GM21723 (cell line): ENCODE measurements around the gene MAMSTR.

Experiments
- ATAC-seq: cut with Tn5 transposase; IDR thresholded peaks from one replicate; pipeline ENCODE4 v1.9.1; 2021; ENCODE audit warnings: mild to moderate bottlenecking, moderate library complexity; ENCODE audit not compliant: unreplicated experiment

Gene MAMSTR

GRCh38 chr19:48746738-48747575 is 27.4 kb upstream of the MAMSTR start, which contains the start of gene IZUMO1:
IZUMO1 (minus strand) TSS chr19:48746909; CDS start chr19:48745859, 1,050 bp downstream.
- ATAC-seq = no peak

- ATAC-seq = no peak
Measured at GRCh38 chr19:48746110-48746509, 26.6 kb upstream of the MAMSTR start.

- ATAC-seq = no peak
Measured at GRCh38 chr19:48745208-48745995, 25.9 kb upstream of the MAMSTR start.

- no peak for ATAC-seq
Measured at GRCh38 chr19:48742096-48742495, 22.6 kb upstream of the MAMSTR start.

- no peak for ATAC-seq
Measured at GRCh38 chr19:48741129-48741999, 21.8 kb upstream of the MAMSTR start.

GRCh38 chr19:48740164-48740972 is 20.8 kb upstream of the MAMSTR start, which contains the start of gene RASIP1:
RASIP1 (minus strand) TSS chr19:48740610; CDS start chr19:48740282, 328 bp downstream.
- no peak for ATAC-seq

DNA sequence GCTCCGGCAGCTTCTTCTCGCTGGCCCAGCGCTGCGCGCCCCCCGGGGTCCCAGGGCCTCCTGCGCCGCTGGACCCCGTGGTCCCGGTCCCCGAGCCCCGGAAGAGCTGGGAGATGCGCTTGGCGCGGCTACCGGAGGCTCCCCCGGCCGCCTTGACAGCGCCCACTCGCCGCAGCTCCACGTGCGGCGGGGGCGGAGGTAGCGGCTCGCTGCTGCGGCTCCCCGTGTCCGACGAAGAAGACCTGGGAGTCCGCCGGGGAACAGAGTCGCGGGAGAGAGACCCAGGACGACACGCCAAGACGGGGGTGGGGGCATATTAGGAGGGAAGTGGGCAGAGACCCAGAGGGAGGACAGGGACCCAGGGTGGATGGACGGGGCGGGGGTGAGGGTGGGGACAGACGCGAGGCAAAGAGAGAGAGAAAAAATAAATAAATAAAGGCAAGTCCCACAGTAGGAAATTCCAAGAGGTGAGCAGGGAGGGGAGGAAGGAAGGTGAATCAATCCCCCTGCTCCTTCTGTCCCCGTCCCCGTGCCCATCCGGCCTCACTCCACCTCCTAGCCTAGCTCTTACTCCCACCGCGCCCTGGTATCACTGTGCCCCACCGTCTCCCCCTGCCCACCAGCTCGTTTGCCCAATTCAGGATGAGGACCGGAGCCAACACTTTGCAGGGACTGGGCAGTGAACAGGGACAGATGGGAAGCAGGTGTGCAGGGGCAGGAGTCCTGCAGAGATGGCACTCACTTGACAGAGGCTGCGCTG is 20.1 kb upstream of the MAMSTR start:
- no peak for ATAC-seq

DNA sequence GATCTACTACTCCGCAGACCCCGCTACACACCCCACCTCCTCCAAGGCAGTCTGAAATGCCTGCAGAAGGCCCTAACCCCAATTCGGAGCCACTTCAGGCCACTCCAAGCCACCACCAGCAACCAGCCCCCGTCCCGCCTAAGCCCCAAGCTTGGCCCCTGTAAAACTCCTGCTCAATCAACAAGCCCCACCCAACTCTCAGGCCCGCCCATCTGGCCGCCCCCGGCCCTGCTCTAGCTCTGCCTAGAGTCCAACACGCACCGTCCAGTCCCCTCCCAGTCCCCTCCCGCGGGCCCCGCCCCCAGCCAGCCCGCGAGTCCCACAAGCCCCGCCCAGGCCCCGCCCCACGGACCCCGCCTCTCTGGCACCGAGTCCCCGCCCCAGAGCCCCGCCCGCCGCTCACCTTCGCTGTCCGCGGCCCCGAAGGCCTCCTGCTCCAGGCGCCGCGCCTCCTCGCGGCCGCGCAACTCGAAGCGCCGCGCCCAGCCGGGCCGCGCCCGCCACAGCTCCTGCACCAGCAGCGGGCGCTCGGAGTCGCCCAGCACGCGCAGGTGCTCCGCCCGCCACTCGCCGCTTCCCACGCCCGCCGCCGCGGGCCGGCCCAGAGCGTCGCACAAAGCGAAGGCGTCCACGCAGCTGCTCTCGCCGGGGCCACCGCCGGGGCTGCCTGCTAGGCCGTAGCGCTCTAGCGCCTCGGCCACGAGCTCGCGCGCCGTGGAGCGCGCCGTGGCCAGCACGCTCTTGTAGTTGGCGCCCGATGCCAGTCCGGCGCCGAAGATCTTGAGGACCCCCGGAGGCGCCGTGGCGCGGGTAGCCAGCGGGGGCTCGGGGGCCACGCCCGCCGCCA is 19.3 kb upstream of the MAMSTR start:
- peak; percentile 70 for ATAC-seq

DNA sequence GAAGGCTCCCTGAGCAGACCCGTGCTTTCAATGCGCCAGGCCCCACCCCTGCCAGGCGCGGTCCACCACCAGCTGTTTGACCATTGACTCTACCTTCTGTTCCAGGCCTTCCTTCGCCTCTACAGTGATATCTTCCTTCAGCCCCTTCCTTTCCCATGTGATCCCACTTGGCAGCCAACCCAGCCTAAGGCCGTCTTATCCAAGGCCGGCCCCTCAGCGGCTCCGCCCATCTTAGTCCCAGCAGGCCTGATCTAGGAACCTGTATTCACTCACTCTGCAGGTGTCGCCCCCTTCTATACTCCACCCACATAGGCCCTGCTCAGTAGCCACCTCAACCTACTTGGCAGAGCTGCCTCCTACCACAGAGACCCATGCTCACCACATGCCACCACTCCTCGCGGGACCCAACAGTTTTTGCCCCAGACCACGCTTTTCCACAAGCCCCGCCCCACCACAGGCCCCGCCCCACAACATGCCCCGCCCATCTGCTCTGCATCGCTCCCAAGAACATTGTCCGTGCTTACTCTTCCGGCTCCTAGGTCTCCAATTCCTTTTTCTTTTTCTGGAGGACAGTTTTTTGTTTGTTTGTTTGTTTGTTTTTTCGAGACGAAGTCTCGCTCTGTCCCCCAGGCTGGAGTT is 18.0 kb upstream of the MAMSTR start:
- ATAC-seq = no peak

- ATAC-seq = no peak
Measured at GRCh38 chr19:48735031-48735615, 15.6 kb upstream of the MAMSTR start.

DNA sequence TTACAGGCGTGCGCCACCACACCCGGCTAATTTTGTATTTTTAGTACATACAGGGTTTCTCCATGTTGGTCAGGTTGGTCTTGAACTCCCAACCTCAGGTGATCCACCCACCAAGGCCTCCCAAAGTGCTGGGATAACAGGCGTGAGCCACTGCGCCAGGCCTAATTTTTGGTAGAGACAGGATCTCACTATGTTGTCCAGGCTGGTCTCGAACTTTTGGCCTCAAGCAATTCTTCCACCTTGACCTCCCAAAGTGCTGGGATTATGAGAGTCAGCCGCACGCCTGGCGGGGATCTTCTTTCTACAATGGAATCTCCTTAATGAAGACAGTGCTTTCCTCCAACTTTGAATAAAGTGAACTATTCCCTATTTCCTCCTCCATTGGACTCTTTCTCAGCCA is 15.1 kb upstream of the MAMSTR start:
- ATAC-seq = no peak

GRCh38 chr19:48731452-48731851 is 11.9 kb upstream of the MAMSTR start:
- no peak for ATAC-seq

DNA sequence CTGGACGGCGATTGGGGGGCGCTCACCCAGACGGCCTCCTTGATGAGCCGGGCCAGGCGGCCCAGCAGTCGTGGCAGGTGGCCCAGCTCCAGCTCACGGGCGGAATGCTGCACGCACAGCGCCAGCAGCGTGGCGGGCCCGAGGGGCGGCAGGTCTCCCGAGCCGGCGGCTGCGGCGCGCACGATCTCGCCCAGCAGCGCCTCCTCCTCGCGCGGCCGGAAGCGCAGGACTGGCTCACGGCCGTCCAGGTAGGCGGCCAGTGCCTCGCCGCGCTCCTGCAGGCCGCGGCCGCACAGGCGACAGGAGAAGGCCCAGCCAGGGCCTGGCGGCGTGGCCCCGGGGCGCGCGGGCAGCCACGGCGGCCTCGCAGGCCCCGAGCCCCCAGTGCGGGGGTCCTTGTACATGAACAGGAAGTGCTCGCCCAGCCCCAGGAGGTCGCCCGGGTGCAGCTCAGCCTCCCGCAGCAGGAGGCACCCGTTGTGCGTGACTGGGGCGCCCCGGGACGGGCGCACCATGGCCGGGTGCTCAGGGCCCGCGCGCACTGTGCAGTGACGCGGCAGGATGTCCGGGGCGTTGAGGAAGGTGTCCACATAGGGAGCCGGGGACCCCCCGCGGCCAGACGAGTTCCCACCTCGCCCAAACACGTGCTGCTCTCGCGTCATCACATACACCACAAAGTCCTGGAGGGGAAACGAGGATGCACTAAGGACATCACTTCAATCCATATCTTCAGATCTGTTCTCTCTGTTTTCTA is 9.6 kb upstream of the MAMSTR start:
- no peak for ATAC-seq

GRCh38 chr19:48726556-48726955 is 7.0 kb upstream of the MAMSTR start:
- ATAC-seq = no peak

- ATAC-seq = no peak
Measured at GRCh38 chr19:48724796-48725753, 5.5 kb upstream of the MAMSTR start.
